Breast epithelium (tissue), 4 donors: ENCODE data around the gene VEGFA. TPM values are rescaled to one million over a fixed set of nuclear protein-coding genes. Genes with fewer than 3 reads are reported as not detected.

Source experiments
- DNase-seq, 2 donors: peaks; one replicate each; pipeline ENCODE4 v3.0.0-alpha.2; 2019; ENCODE audit warnings: low spot score in 2 of 2
- H3K27ac ChIP-seq, 2 donors: fragments of 200-600 bp; sonication (generic) in 1 of 2; one replicate each; pipeline ENCODE4 v1.5.1; 2016 to 2019; ENCODE audit warnings: mild to moderate bottlenecking in 1 of 2
- H3K27me3 ChIP-seq, 2 donors: fragments of 200-600 bp; sonication (generic) in 1 of 2; one replicate each; pipeline versions ENCODE4 v1.5.1 to v1.6.0; 2017 to 2019; ENCODE audit warnings: control low read depth in 1 of 2, mild to moderate bottlenecking in 1 of 2
- H3K36me3 ChIP-seq: fragments of 200-600 bp; one replicate; pipeline ENCODE4 v1.5.1; 2019
- H3K4me1 ChIP-seq, 2 donors: fragments of 200-600 bp; sonication (generic); one replicate each; pipeline ENCODE4 v1.5.1; 2016 to 2019; ENCODE audit warnings: control low read depth in 1 of 2
- H3K4me3 ChIP-seq, 3 donors: fragments of 200-600 bp; sonication (generic); 1 replicate in 2 of 3; 2 replicates in 1 of 3; pipeline ENCODE4 v1.5.1; 2016 to 2019; ENCODE audit warnings: mild to moderate bottlenecking in 3 of 3, moderate library complexity in 2 of 3
- H3K9me3 ChIP-seq, 2 donors: fragments of 200-600 bp; sonication (generic) in 1 of 2; one replicate each; pipeline ENCODE4 v1.5.1; 2016 to 2019; ENCODE audit warnings: control low read depth in 1 of 2
- CTCF ChIP-seq, 3 donors: fragments of 450-650 bp; IDR thresholded peaks; one replicate each; pipeline ENCODE4 v1.5.1; 2016 to 2017; ENCODE audit warnings: antibody characterized with exemption in 3 of 3, mild to moderate bottlenecking in 3 of 3, moderate library complexity in 3 of 3
- POLR2A ChIP-seq: fragments of 450-650 bp; IDR thresholded peaks from one replicate; pipeline ENCODE4 v1.6.1; 2016; ENCODE audit warnings: antibody characterized with exemption, mild to moderate bottlenecking, moderate library complexity
- POLR2AphosphoS5 ChIP-seq, 3 donors: sonication (generic); formaldehyde crosslinking; IDR thresholded peaks; one replicate each; pipeline ENCODE4 v1.6.1; 2017; ENCODE audit warnings: antibody characterized with exemption in 3 of 3
- intact Hi-C: fragments of 100-400 bp; cut with DNase I; formaldehyde crosslinking; loops from one replicate; pipeline ENCODE4 v1.15.1; 2023; ENCODE audit warnings: low total_unique reads
- total RNA-seq, 3 donors: library from RNA; depleted of rRNA; stranded (reverse); fragments of >200 nt; gene quantifications; one replicate each; pipeline ENCODE4 v1.1.0, GENCODE V29; 2016

The VEGFA gene
- total RNA-seq, 3 donors from 2014 or later = 123 to 230 (median 132) TPM

GRCh38 chr6:43791745-43792422 lies 21.9 kb downstream of the VEGFA start:
- no peak overlapping the region for H3K27ac ChIP-seq
- intact Hi-C loops = no loop called here
- no peaks in the 10 kb centered on the region for H3K27me3 ChIP-seq
- H3K9me3 ChIP-seq = no peaks in the 10 kb centered on the region
- no peaks in the 10 kb centered on the region for H3K4me1 ChIP-seq
- TF ChIP-seq POLR2AphosphoS5 (IDR thresholded peaks at IDR 0.05) (no peak), POLR2A (no peak), CTCF (IDR thresholded peaks at IDR 0.05) (no peak)
- no peak for DNase-seq
- H3K4me3 ChIP-seq = no peak overlapping the region
- H3K36me3 ChIP-seq = no peaks in the 10 kb centered on the region

- intact Hi-C loops = loop anchor here (1.0 kb wide), 1 partner anchor 21 kb away; no protein-coding TSS in a partner anchor
- TF ChIP-seq POLR2AphosphoS5 (IDR thresholded peaks at IDR 0.05) (no peak), POLR2A (no peak), CTCF (IDR thresholded peaks at IDR 0.05) (no peak)
- no peaks in the 10 kb centered on the region for H3K9me3 ChIP-seq
These were observed 23.3 kb downstream of the VEGFA start for GRCh38 chr6:43793154-43793874.

GRCh38 chr6:43793875-43794242 lies 23.8 kb downstream of the VEGFA start:
- no peak overlapping the region for H3K27ac ChIP-seq
- TF ChIP-seq POLR2A = no peak
- TF ChIP-seq POLR2AphosphoS5 (IDR thresholded peaks at IDR 0.05) = no peak
- no peak for TF ChIP-seq CTCF (IDR thresholded peaks at IDR 0.05)
- H3K4me3 ChIP-seq = no peak overlapping the region
- no peaks in the 10 kb centered on the region for H3K27me3 ChIP-seq
- no peaks in the 10 kb centered on the region for H3K36me3 ChIP-seq
- intact Hi-C loops = loop anchor here (1.0 kb wide), 1 partner anchor 20 kb away; no protein-coding TSS in a partner anchor
- H3K9me3 ChIP-seq = no peaks in the 10 kb centered on the region
- no peaks in the 10 kb centered on the region for H3K4me1 ChIP-seq
- DNase-seq = no peak

More at GRCh38 chr6:43793154-43793874, 23.3 kb downstream of the VEGFA start:
- H3K36me3 ChIP-seq = no peaks in the 10 kb centered on the region
- H3K4me1 ChIP-seq = no peaks in the 10 kb centered on the region
- no peak for DNase-seq
- no peaks in the 10 kb centered on the region for H3K27me3 ChIP-seq
- no peak overlapping the region for H3K4me3 ChIP-seq
- H3K27ac ChIP-seq = no peak overlapping the region

- Histone ChIP-seq H3K4me1 (no peaks in the 10 kb centered on the region), H3K27me3 (no peaks in the 10 kb centered on the region), H3K27ac (no peak overlapping the region), H3K4me3 (no peak overlapping the region), H3K9me3 (no peaks in the 10 kb centered on the region), H3K36me3 (no peaks in the 10 kb centered on the region)
- no peak for TF ChIP-seq POLR2A
- TF ChIP-seq POLR2AphosphoS5 (IDR thresholded peaks at IDR 0.05) = no peak
- no peak for TF ChIP-seq CTCF (IDR thresholded peaks at IDR 0.05)
- no peak for DNase-seq
- intact Hi-C loops = no loop called here
These were observed 25.4 kb downstream of the VEGFA start for GRCh38 chr6:43795421-43795820.

GRCh38 chr6:43796168-43796567 lies 26.2 kb downstream of the VEGFA start:
- Histone ChIP-seq H3K27ac (no peak overlapping the region), H3K4me3 (no peak overlapping the region), H3K36me3 (no peaks in the 10 kb centered on the region), H3K27me3 (no peaks in the 10 kb centered on the region), H3K9me3 (no peaks in the 10 kb centered on the region), H3K4me1 (no peaks in the 10 kb centered on the region)
- TF ChIP-seq POLR2A (no peak), POLR2AphosphoS5 (IDR thresholded peaks at IDR 0.05) (no peak), CTCF (IDR thresholded peaks at IDR 0.05) (no peak)
- DNase-seq = no peak
- intact Hi-C loops = no loop called here
